Measurements from ENCODE around the gene CHRM2. TPM values are rescaled to one million over a fixed set of nuclear protein-coding genes. Genes with fewer than 3 reads are reported as not detected.

CHRM2 gene
- total RNA-seq, 1 experiment from 2014 or later, result not detected

GRCh38 chr7:136969761-136970160, 101.3 kb downstream of the CHRM2 start:
- TF ChIP-seq YY1 (IDR thresholded peaks at IDR 0.05; ENCODE audit: extremely low read depth, insufficient replicate concordance, low read depth, low read length) (no peak), ZFX (IDR thresholded peaks at IDR 0.05) (no peak), ZBTB33 (IDR thresholded peaks at IDR 0.05; ENCODE audit: extremely low read depth, insufficient replicate concordance, low read length) (no peak), TCF7L2 (IDR thresholded peaks at IDR 0.05; ENCODE audit: borderline replicate concordance, extremely low read depth, insufficient read depth, insufficient read length) (no peak), RAD21 (IDR thresholded peaks at IDR 0.05; ENCODE audit: low read depth) (no peak), CEBPB (IDR thresholded peaks at IDR 0.05; ENCODE audit: low read depth) (no peak), EZH2 (IDR thresholded peaks at IDR 0.05) (no peak), SP1 (IDR thresholded peaks at IDR 0.05; ENCODE audit: low read depth) (no peak), ELF1 (IDR thresholded peaks at IDR 0.05; ENCODE audit: borderline replicate concordance, low read depth) (no peak), POLR2A (IDR thresholded peaks at IDR 0.05; ENCODE audit: borderline replicate concordance, extremely low read depth, insufficient read depth, insufficient read length) (no peak), CTCF (IDR thresholded peaks at IDR 0.05 in 2 of 3, conservative IDR thresholded peaks at IDR 0.05 in 1 of 3; ENCODE audit: borderline replicate concordance in 1 of 3, insufficient read depth in 1 of 3, low read depth in 2 of 3, low read length in 2 of 3) (no peak), FOSL1 (IDR thresholded peaks at IDR 0.05; ENCODE audit: low read depth) (no peak), JUND (IDR thresholded peaks at IDR 0.05) (no peak), MAX (IDR thresholded peaks at IDR 0.05) (no peak), ATF3 (IDR thresholded peaks at IDR 0.05) (no peak), POLR2AphosphoS5 (IDR thresholded peaks at IDR 0.05; ENCODE audit: low read depth, low read length) (no peak)
- no peaks in the 10 kb centered on the region for H4K20me1 ChIP-seq (ENCODE audit: insufficient read depth)
- peaks cover under 1 to 7% of the 10 kb centered on the region in 2 experiments; a peak in 3 of 4 replicates for H3K9me3 ChIP-seq (ENCODE audit: control insufficient read depth in 1 of 2, insufficient read depth in 1 of 2, low read depth in 1 of 2, low read length in 2 of 2)
- no peak overlapping the region for H3K4me3 ChIP-seq (replicated peaks in 1 of 2; ENCODE audit: low read depth in 1 of 2, low read length in 2 of 2)
- ChIA-PET POLR2A (no interaction called here), CTCF (no interaction called here), RAD21 (ENCODE audit: low non-redundant PET in 1 of 2, low total read pairs in 2 of 2, uncharacterized antibody in 2 of 2, unreplicated experiment in 2 of 2) (no interaction called here)
- no peaks in the 10 kb centered on the region for H3K4me1 ChIP-seq (ENCODE audit: control insufficient read depth in 1 of 2, insufficient read depth in 2 of 2, low read length in 2 of 2)
- no peaks in the 10 kb centered on the region for H3K9me2 ChIP-seq (ENCODE audit: insufficient read depth)
- DNase-seq (ENCODE audit: low read depth, low spot score), result no peak
- intact Hi-C loops (cut with micrococcal nuclease), result no loop called here
- no peaks in the 10 kb centered on the region for H3K36me3 ChIP-seq (ENCODE audit: control insufficient read depth in 1 of 2, insufficient read depth in 2 of 2, low read length in 2 of 2)
- no peaks in the 10 kb centered on the region for H3K79me2 ChIP-seq (ENCODE audit: insufficient read depth, low read length)
- no peak overlapping the region for H3K9ac ChIP-seq (ENCODE audit: low read length)
- no peak overlapping the region for H3K27ac ChIP-seq (ENCODE audit: low read depth, low read length)
- BruUV-seq (replicated peaks), result no TSS peak
- H3K27me3 ChIP-seq (ENCODE audit: insufficient read depth, low read length), result no peaks in the 10 kb centered on the region
- ATAC-seq, result no peak
- H2AFZ ChIP-seq (ENCODE audit: low read depth, low read length, poor library complexity, severe bottlenecking), result no peak overlapping the region
- no peak overlapping the region for H3K4me2 ChIP-seq (ENCODE audit: low read length)
